Neural progenitor cell (in vitro differentiated cells): Measurements from ENCODE around the gene ACACB.

Source experiments
- CTCF ChIP-seq: fragments of 200-600 bp; sonication (generic); IDR thresholded peaks from 2 replicates; pipeline ENCODE4 v1.5.1; 2017; ENCODE audit warnings: antibody characterized with exemption, mild to moderate bottlenecking
- EZH2 ChIP-seq: fragments of 200-600 bp; sonication (generic); IDR thresholded peaks from 2 replicates; pipeline ENCODE4 v1.6.1; 2017; ENCODE audit warnings: antibody characterized with exemption, mild to moderate bottlenecking, moderate library complexity
- EZH2phosphoT487 ChIP-seq: fragments of 200-600 bp; sonication (generic); IDR thresholded peaks from 2 replicates; pipeline ENCODE4 v1.6.1; 2017; ENCODE audit warnings: antibody characterized with exemption

- TF ChIP-seq CTCF (no peak), EZH2 (no peak), EZH2phosphoT487 (no peak)
Observed at GRCh38 chr12:109202770-109203169, 86.4 kb downstream of the ACACB start.
